HepG2 (cell line): ENCODE measurements around the gene SIT1. TPM values are rescaled to one million over a fixed set of nuclear protein-coding genes. Genes with fewer than 3 reads are reported as not detected.
A peak's percentile ranks its signal among the peaks of the same experiment; 100 is the strongest.

Source experiments
- ATAC-seq: fragments of 200-7000 bp; cut with Tn5 transposase; 3 replicates; pipeline ENCODE4 v1.9.1; 2020; ENCODE audit warnings: mild to moderate bottlenecking, moderate library complexity
- BruUV-seq: library from RNA; stranded (reverse); fragments of 400-500 nt; replicated peaks from 2 replicates; lab custom pipeline; 2021; lab: Mats Ljungman, UMichigan
- CTCF ChIA-PET: fragments of 300-600 bp; formaldehyde crosslinking; extraction: SDS; loops from one replicate; lab custom pipeline; 2021; ENCODE audit warnings: low total read pairs, inconsistent platforms, low intra/inter-chr PET ratio; lab: Yijun Ruan, JAX
- POLR2A ChIA-PET: fragments of 350-600 bp; sonication (Branson Sonifier 250); formaldehyde crosslinking; loops from one replicate; lab custom pipeline; 2020; ENCODE audit warnings: antibody characterized with exemption, inconsistent platforms; lab: Yijun Ruan, JAX
- DNase-seq: peaks from one replicate; pipeline ENCODE4 v3.0.0-alpha.2; 2015; ENCODE audit warnings: low spot score
- FAIRE-seq: peaks from 3 replicates; lab custom pipeline; 2011; peaks lifted over from hg19 to GRCh38; lab: Jason Lieb, UNC
- H2AFZ ChIP-seq: one replicate; pipeline ENCODE4 v1.6.1; 2011; ENCODE audit warnings: low read length, inconsistent platforms
- H3K27ac ChIP-seq: fragments of 300-600 bp; 3 replicates; pipeline ENCODE4 v1.8.0; 2011; ENCODE audit warnings: mixed run types, mild to moderate bottlenecking, mixed read lengths, low read length, inconsistent platforms; ENCODE audit not compliant: insufficient read depth; ENCODE audit errors: extremely low read length
- H3K27me3 ChIP-seq, 2 experiments: fragments of 200-600 bp in 1 of 2; 2 replicates in 1 of 2; 3 replicates in 1 of 2; pipeline versions ENCODE4 v1.6.0 to v1.8.0; 2011; ENCODE audit warnings: low read length in 2 of 2, mild to moderate bottlenecking in 2 of 2, moderate library complexity in 2 of 2, inconsistent platforms in 1 of 2; ENCODE audit not compliant: insufficient read depth in 2 of 2, control insufficient read depth in 1 of 2
- H3K36me3 ChIP-seq, 2 experiments: fragments of 200-600 bp in 1 of 2; replicated peaks in 1 of 2; 2 replicates in 1 of 2; 3 replicates in 1 of 2; pipeline versions ENCODE4 v1.5.1 to v1.8.0; 2011; ENCODE audit warnings: low read length in 2 of 2, inconsistent platforms in 1 of 2; ENCODE audit not compliant: insufficient read depth in 2 of 2, control insufficient read depth in 1 of 2
- H3K4me1 ChIP-seq: 2 replicates; pipeline ENCODE4 v1.5.1; 2012; ENCODE audit warnings: low read length, inconsistent platforms; ENCODE audit not compliant: insufficient read depth
- H3K4me2 ChIP-seq: 2 replicates; pipeline ENCODE4 v1.6.0; 2011; ENCODE audit warnings: low read depth, low read length, inconsistent platforms
- H3K4me3 ChIP-seq, 3 experiments: fragments of 200-600 bp in 1 of 3; sonication (generic), shearing (Covaris generic) in 1 of 3; replicated peaks in 1 of 3; 2 replicates each; pipeline ENCODE4 v1.5.1; 2011 to 2016; ENCODE audit warnings: low read length in 3 of 3, inconsistent platforms in 2 of 3, low read depth in 2 of 3, mild to moderate bottlenecking in 2 of 3, control low read depth in 1 of 3, mixed read lengths in 1 of 3; ENCODE audit not compliant: insufficient read depth in 1 of 3
- H3K79me2 ChIP-seq: one replicate; pipeline ENCODE4 v1.6.1; 2011; ENCODE audit warnings: low read length, inconsistent platforms; ENCODE audit not compliant: insufficient read depth
- H3K9ac ChIP-seq: 2 replicates; pipeline ENCODE4 v1.6.0; 2011; ENCODE audit warnings: mild to moderate bottlenecking, low read depth, low read length, inconsistent platforms; ENCODE audit not compliant: insufficient read depth
- H3K9me3 ChIP-seq: 2 replicates; pipeline ENCODE4 v1.5.1; 2012; ENCODE audit warnings: mild to moderate bottlenecking, low read length
- H4K20me1 ChIP-seq: 2 replicates; pipeline ENCODE4 v1.6.0; 2011; ENCODE audit warnings: inconsistent platforms, mild to moderate bottlenecking, low read length, moderate library complexity; ENCODE audit not compliant: insufficient read depth
- HOXA7 ChIP-seq: sonication (generic); formaldehyde crosslinking; IDR thresholded peaks from 2 replicates; pipeline ENCODE4 v1.8.1; 2022; ENCODE audit warnings: mild to moderate bottlenecking, missing genetic modification reagents, moderate library complexity
- MED1 ChIP-seq: sonication (generic); formaldehyde crosslinking; IDR thresholded peaks from 2 replicates; pipeline ENCODE4 v1.4.0; 2020; ENCODE audit warnings: missing genetic modification reagents
- NKX3-1 ChIP-seq: sonication (generic); formaldehyde crosslinking; IDR thresholded peaks from 2 replicates; pipeline ENCODE4 v1.5.0; 2020; ENCODE audit warnings: missing genetic modification reagents
- TBP ChIP-seq: sonication (generic); formaldehyde crosslinking; IDR thresholded peaks from 2 replicates; pipeline ENCODE4 v1.5.0; 2020; ENCODE audit warnings: missing genetic modification reagents
- ZNF441 ChIP-seq: sonication (generic); formaldehyde crosslinking; IDR thresholded peaks from 2 replicates; pipeline ENCODE4 v1.7.0; 2021; ENCODE audit warnings: missing genetic modification reagents, borderline replicate concordance
- ZSCAN31 ChIP-seq: sonication (generic); formaldehyde crosslinking; IDR thresholded peaks from 2 replicates; pipeline ENCODE4 v1.5.0; 2020; ENCODE audit warnings: low read depth, mild to moderate bottlenecking, missing genetic modification reagents
- WGBS: methylation state at CpG from one replicate; pipeline ENCODE4 v1.1.6; 2017; ENCODE audit warnings: low lambda C conversion rate; 5-methylcytosine and 5-hydroxymethylcytosine counted together
- in situ Hi-C: cut with HindIII; loops from 2 replicates; pipeline ENCODE4 v1.10.0; 2017; ENCODE audit warnings: low pct_unique_long_range_greater_than_20kb; ENCODE audit not compliant: extremely low pct_ligation_motif_present
- intact Hi-C: fragments of 100-400 bp; cut with micrococcal nuclease; formaldehyde crosslinking; loops from one replicate; pipeline ENCODE4 v1.10.0; 2022; ENCODE audit not compliant: unreplicated experiment
- polyA plus RNA-seq, 8 experiments: library from polyadenylated mRNA; depleted of rRNA in 3 of 8; stranded (reverse) in 7 of 8; unstranded in 1 of 8; fragments of >200 nt; fragmentation: Illumina TruSeq in 4 of 8; extraction: Trizol in 4 of 8; gene quantifications; 2 replicates each; pipeline versions ENCODE4 v1.2.1 to v1.2.3, GENCODE V29; 2011 to 2016; ENCODE audit warnings: low read depth in 4 of 8, missing spikeins in 1 of 8, mixed read lengths in 1 of 8; ENCODE audit not compliant: insufficient read depth in 1 of 8
- total RNA-seq, 5 experiments: library from RNA; depleted of rRNA; stranded (reverse); fragments of >200 nt; fragmentation: Illumina TruSeq; extraction: Trizol; gene quantifications; 2 replicates each; pipeline ENCODE4 v1.2.3, GENCODE V29; 2016; ENCODE audit warnings: low read depth in 1 of 5

Gene SIT1
- total and polyA plus RNA-seq, 2 of the 13 experiments (the other 11 are each of a cell fraction or from before 2014, with no cell fraction given): 0.09 to 6.7 TPM

GRCh38 chr9:35653611-35654010, 2.9 kb upstream of the SIT1 start:
- Histone ChIP-seq H3K27ac (no peak overlapping the region), H3K9ac (no peak overlapping the region), H4K20me1 (no peaks in the 10 kb centered on the region), H3K4me2 (no peak overlapping the region), H3K27me3 (peaks cover 2 to 12% of the 10 kb centered on the region in 2 experiments; a peak in 4 of 5 replicates), H3K36me3 (no peaks in the 10 kb centered on the region), H2AFZ (no peak overlapping the region)
- DNase-seq: no peak
- ATAC-seq: no peak
- ChIA-PET POLR2A (interaction anchor here (6.1 kb wide), 1 partner anchor 6 kb away, joined by 41 read pairs; no protein-coding TSS in a partner anchor), CTCF (no interaction called here)
- 39% methylated on average over 2 of the region's 2 CpGs for WGBS
- no peak for FAIRE-seq
- TF ChIP-seq HOXA7 (CRISPR knock-in tag): no peak
- no peak for TF ChIP-seq ZNF441
- TF ChIP-seq, all 625 proteins: peak for 0
- Histone ChIP-seq H3K4me1 (peaks cover 74% of the 10 kb centered on the region), H3K9me3 (no peaks in the 10 kb centered on the region), H3K4me3 (no peak overlapping the region), H3K79me2 (no peaks in the 10 kb centered on the region)
- intact Hi-C loops: no loop called here
- no TSS peak for BruUV-seq
- in situ Hi-C loops: loop anchor here (10.0 kb wide), 1 partner anchor 539 kb away; the partner anchor contains the start of gene ATOSB

GRCh38 chr9:35652829-35653209, 2.1 kb upstream of the SIT1 start:
- WGBS: 6% methylated on average over 8 of the region's 8 CpGs
- POLR2A ChIA-PET: no interaction called here
- BruUV-seq: no TSS peak

More at GRCh38 chr9:35652829-35653209, 2.1 kb upstream of the SIT1 start:
- no peak overlapping the region for H2AFZ ChIP-seq
- no peaks in the 10 kb centered on the region for H4K20me1 ChIP-seq
- TF ChIP-seq NKX3-1: no peak
- no peak for TF ChIP-seq ZSCAN31 (CRISPR knock-in tag)
- TF ChIP-seq MED1: peak; percentile 2; the same call in 1 of the 2 replicates
- TF ChIP-seq TBP (CRISPR knock-in tag): no peak
- H3K4me3 ChIP-seq: peak overlapping the region in 1 of 3 experiments; percentile 45; a peak in 2 of 6 replicates
- H3K4me2 ChIP-seq: peak overlapping the region; percentile 57
- H3K9ac ChIP-seq: peak overlapping the region; percentile 41; the same call in 1 of the 2 replicates
- no peaks in the 10 kb centered on the region for H3K79me2 ChIP-seq
- no peaks in the 10 kb centered on the region for H3K9me3 ChIP-seq
- peaks cover 82% of the 10 kb centered on the region for H3K4me1 ChIP-seq
- H3K27me3 ChIP-seq: peaks cover 2 to 16% of the 10 kb centered on the region in 2 experiments; a peak in 4 of 5 replicates
- CTCF ChIA-PET: no interaction called here
- ATAC-seq (no peak), FAIRE-seq (no peak), DNase-seq (no peak)
- H3K36me3 ChIP-seq: no peaks in the 10 kb centered on the region
- intact Hi-C loops: no loop called here
- in situ Hi-C loops: loop anchor here (10.0 kb wide), 1 partner anchor 538 kb away; the partner anchor contains the start of gene ATOSB
- no peak overlapping the region for H3K27ac ChIP-seq
